Measurements from ENCODE around the gene SYNE1. TPM values are rescaled to one million over a fixed set of nuclear protein-coding genes. Genes with fewer than 3 reads are reported as not detected.
A peak's percentile ranks its signal among the peaks of the same experiment; 100 is the strongest.

Gene SYNE1
- total and polyA plus RNA-seq, 2 experiments from 2014 or later = 14.6 to 83.9 TPM

- no peak overlapping the region for H3K4me3 ChIP-seq
- no peaks in the 10 kb centered on the region for H3K27me3 ChIP-seq
- H3K9me3 ChIP-seq (ENCODE audit: low read depth) = no peaks in the 10 kb centered on the region
- H3K4me1 ChIP-seq (ENCODE audit: low read depth) = peaks cover 13% of the 10 kb centered on the region
- TF ChIP-seq CTCF (IDR thresholded peaks at IDR 0.05; ENCODE audit: low read depth, low read length) = no peak
- H3K27ac ChIP-seq = no peak overlapping the region
- no peaks in the 10 kb centered on the region for H3K36me3 ChIP-seq
- DNase-seq (ENCODE audit: low read depth in 1 of 2, low spot score in 1 of 2) = no peak
Measured at GRCh38 chr6:152119831-152120230, 517.3 kb downstream of the SYNE1 start.

DNA sequence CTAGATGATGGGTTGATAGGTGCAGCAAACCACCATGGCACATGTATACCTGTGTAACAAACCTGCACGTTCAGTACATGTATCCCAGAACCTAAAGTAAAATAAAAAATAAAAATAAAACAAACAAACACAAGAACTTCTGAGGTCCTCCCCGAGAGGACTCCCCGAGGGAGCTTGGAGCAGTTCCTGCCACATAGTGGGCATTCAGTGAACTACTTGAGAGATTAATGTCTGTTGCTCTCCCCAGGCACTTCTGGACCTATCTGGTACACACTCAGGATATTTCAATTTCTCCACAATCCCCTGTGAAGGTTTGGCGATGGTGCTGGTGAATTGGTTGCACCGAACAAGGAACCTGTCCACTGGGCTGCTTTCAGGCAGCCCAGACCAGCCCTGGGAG lies 518.5 kb downstream of the SYNE1 start:
- no peak overlapping the region for H3K27ac ChIP-seq

GRCh38 chr6:152118224-152118623 lies 518.9 kb downstream of the SYNE1 start:
- H3K4me1 ChIP-seq (ENCODE audit: low read depth) = peaks cover 7% of the 10 kb centered on the region
- no peaks in the 10 kb centered on the region for H3K36me3 ChIP-seq
- no peak overlapping the region for H3K27ac ChIP-seq
- H3K27me3 ChIP-seq = no peaks in the 10 kb centered on the region
- no peak for TF ChIP-seq CTCF (IDR thresholded peaks at IDR 0.05; ENCODE audit: low read depth, low read length)
- no peak overlapping the region for H3K4me3 ChIP-seq
- no peak for DNase-seq (ENCODE audit: low read depth in 1 of 2, low spot score in 1 of 2)
- no peaks in the 10 kb centered on the region for H3K9me3 ChIP-seq (ENCODE audit: low read depth)

More for the DNA sequence above, 518.5 kb downstream of the SYNE1 start:
- Histone ChIP-seq H3K9me3 (ENCODE audit: low read depth) (no peaks in the 10 kb centered on the region), H3K4me3 (no peak overlapping the region), H3K27me3 (no peaks in the 10 kb centered on the region), H3K36me3 (no peaks in the 10 kb centered on the region), H3K4me1 (ENCODE audit: low read depth) (peaks cover 7% of the 10 kb centered on the region)
- no peak for DNase-seq (ENCODE audit: low read depth in 1 of 2, low spot score in 1 of 2)
- TF ChIP-seq CTCF (IDR thresholded peaks at IDR 0.05; ENCODE audit: low read depth, low read length) = no peak

- TF ChIP-seq CTCF (IDR thresholded peaks at IDR 0.05; ENCODE audit: low read depth, low read length) = no peak
- H3K27ac ChIP-seq = peak overlapping the region; percentile 2
- DNase-seq (ENCODE audit: low read depth in 1 of 2, low spot score in 1 of 2) = no peak
- no peaks in the 10 kb centered on the region for H3K36me3 ChIP-seq
- no peaks in the 10 kb centered on the region for H3K9me3 ChIP-seq (ENCODE audit: low read depth)
- H3K27me3 ChIP-seq = no peaks in the 10 kb centered on the region
- H3K4me1 ChIP-seq (ENCODE audit: low read depth) = peaks cover 7% of the 10 kb centered on the region
- H3K4me3 ChIP-seq = no peak overlapping the region
Measured at GRCh38 chr6:152117156-152118133, 519.7 kb downstream of the SYNE1 start.

DNA sequence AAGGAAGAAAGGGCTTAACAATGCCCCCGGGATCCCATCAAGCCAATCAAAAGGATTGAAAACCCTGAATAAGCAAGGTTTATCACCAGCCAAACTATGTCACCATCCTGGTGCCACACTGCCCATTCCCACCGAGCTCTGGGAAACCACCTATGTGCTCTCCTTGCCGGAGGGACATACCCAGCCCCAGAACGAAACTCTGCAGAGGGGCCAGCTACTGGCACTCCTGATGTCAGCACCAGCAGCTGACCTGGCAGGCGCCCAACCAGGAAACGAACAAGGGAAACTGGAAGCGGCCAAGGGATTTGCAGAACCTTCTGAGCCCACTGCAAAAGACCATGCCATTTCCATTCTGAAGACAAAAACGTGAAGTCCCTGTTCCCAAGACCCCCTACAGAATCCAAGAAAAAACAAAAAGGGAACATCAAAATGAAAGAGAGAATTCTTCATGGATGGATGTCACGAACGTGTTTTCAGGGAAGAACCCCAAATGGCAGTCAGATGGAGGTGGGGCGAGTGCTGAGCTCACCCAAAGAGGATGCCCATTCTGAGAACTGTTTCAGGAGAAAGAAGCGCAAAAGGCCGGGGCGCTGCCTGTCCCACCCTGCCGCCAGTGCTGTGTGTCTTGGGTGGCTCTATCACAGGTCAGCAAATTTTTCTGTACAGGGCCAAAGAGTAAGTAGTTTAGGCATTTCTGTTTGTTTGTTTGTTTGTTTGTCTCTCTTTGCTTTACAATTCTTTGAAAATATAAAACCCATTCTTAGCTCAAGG lies 524.5 kb downstream of the SYNE1 start:
- H3K4me3 ChIP-seq = no peak overlapping the region
- no peak for DNase-seq (ENCODE audit: low read depth in 1 of 2, low spot score in 1 of 2)
- no peaks in the 10 kb centered on the region for H3K36me3 ChIP-seq
- H3K27ac ChIP-seq = no peak overlapping the region
- H3K4me1 ChIP-seq (ENCODE audit: low read depth) = peaks cover 14% of the 10 kb centered on the region
- H3K27me3 ChIP-seq = no peaks in the 10 kb centered on the region
- no peaks in the 10 kb centered on the region for H3K9me3 ChIP-seq (ENCODE audit: low read depth)
- TF ChIP-seq CTCF (IDR thresholded peaks at IDR 0.05; ENCODE audit: low read depth, low read length) = no peak

Data from cardiac muscle cell (in vitro differentiated cells and primary cell).